ENCODE measurements around the gene MEAK7. TPM values are rescaled to one million over a fixed set of nuclear protein-coding genes. Genes with fewer than 3 reads are reported as not detected.

Gene MEAK7
- total RNA-seq, 1 donor from 2014 or later = 30.3 TPM

- H3K4me3 Mint-ChIP-seq = no peak overlapping the region
- H3K36me3 Mint-ChIP-seq = peaks cover 19% of the 10 kb centered on the region
These were observed 3.9 kb downstream of the MEAK7 start for GRCh38 chr16:84500531-84500930.

GRCh38 chr16:84499638-84500037 lies 4.8 kb downstream of the MEAK7 start:
- peaks cover 25% of the 10 kb centered on the region for H3K36me3 Mint-ChIP-seq
- TF ChIP-seq CTCF (conservative IDR thresholded peaks at IDR 0.05) = no peak
- H3K4me3 Mint-ChIP-seq = no peak overlapping the region
- no peak for DNase-seq (ENCODE audit: extremely low spot score, unreplicated experiment)
- peaks cover 11% of the 10 kb centered on the region for H3K4me1 Mint-ChIP-seq (ENCODE audit: unreplicated experiment)
- no peak overlapping the region for H3K27ac Mint-ChIP-seq
- peaks cover under 1% of the 10 kb centered on the region for H3K9me3 Mint-ChIP-seq
- no peaks in the 10 kb centered on the region for H3K27me3 Mint-ChIP-seq

More at GRCh38 chr16:84500531-84500930, 3.9 kb downstream of the MEAK7 start:
- no peaks in the 10 kb centered on the region for H3K27me3 Mint-ChIP-seq
- H3K27ac Mint-ChIP-seq = no peak overlapping the region
- H3K9me3 Mint-ChIP-seq = no peaks in the 10 kb centered on the region
- no peak for TF ChIP-seq CTCF (conservative IDR thresholded peaks at IDR 0.05)
- peaks cover 11% of the 10 kb centered on the region for H3K4me1 Mint-ChIP-seq (ENCODE audit: unreplicated experiment)
- DNase-seq (ENCODE audit: extremely low spot score, unreplicated experiment) = no peak

- Mint-ChIP-seq H3K4me3 (no peak overlapping the region), H3K4me1 (ENCODE audit: unreplicated experiment) (peaks cover 11% of the 10 kb centered on the region), H3K9me3 (peaks cover 4% of the 10 kb centered on the region), H3K36me3 (peaks cover 30% of the 10 kb centered on the region), H3K27me3 (no peaks in the 10 kb centered on the region), H3K27ac (no peak overlapping the region)
- no peak for TF ChIP-seq CTCF (conservative IDR thresholded peaks at IDR 0.05)
- no peak for DNase-seq (ENCODE audit: extremely low spot score, unreplicated experiment)
These were observed 5.4 kb downstream of the MEAK7 start for GRCh38 chr16:84498859-84499620.

- no peak for DNase-seq (ENCODE audit: extremely low spot score, unreplicated experiment)
- peaks cover 8% of the 10 kb centered on the region for H3K4me1 Mint-ChIP-seq (ENCODE audit: unreplicated experiment)
- no peak for TF ChIP-seq CTCF (conservative IDR thresholded peaks at IDR 0.05)
- H3K36me3 Mint-ChIP-seq = peaks cover 34% of the 10 kb centered on the region
- no peak overlapping the region for H3K27ac Mint-ChIP-seq
- H3K27me3 Mint-ChIP-seq = no peaks in the 10 kb centered on the region
- H3K9me3 Mint-ChIP-seq = peaks cover 5% of the 10 kb centered on the region
- H3K4me3 Mint-ChIP-seq = no peak overlapping the region
These were observed 6.2 kb downstream of the MEAK7 start for GRCh38 chr16:84498223-84498610.

GRCh38 chr16:84497418-84498222 lies 6.8 kb downstream of the MEAK7 start:
- TF ChIP-seq CTCF (conservative IDR thresholded peaks at IDR 0.05) = no peak
- no peak for DNase-seq (ENCODE audit: extremely low spot score, unreplicated experiment)
- peaks cover 9% of the 10 kb centered on the region for H3K9me3 Mint-ChIP-seq
- H3K27ac Mint-ChIP-seq = no peak overlapping the region
- H3K4me1 Mint-ChIP-seq (ENCODE audit: unreplicated experiment) = peaks cover 8% of the 10 kb centered on the region
- H3K27me3 Mint-ChIP-seq = no peaks in the 10 kb centered on the region
- no peak overlapping the region for H3K4me3 Mint-ChIP-seq
- H3K36me3 Mint-ChIP-seq = peaks cover 39% of the 10 kb centered on the region
